HG03280 (cell line): Measurements from ENCODE around the gene ASF1A.
A peak's percentile ranks its signal among the peaks of the same experiment; 100 is the strongest.

Experiments used
- ATAC-seq: cut with Tn5 transposase; IDR thresholded peaks from one replicate; pipeline ENCODE4 v1.9.1; 2021; ENCODE audit warnings: mild to moderate bottlenecking, moderate library complexity; ENCODE audit not compliant: unreplicated experiment

ASF1A gene

GRCh38 chr6:118912646-118913045, 18.7 kb downstream of the ASF1A start:
- no peak for ATAC-seq

GRCh38 chr6:118913161-118913560, 19.2 kb downstream of the ASF1A start:
- ATAC-seq: no peak

- no peak for ATAC-seq
Measured at GRCh38 chr6:118914598-118914997, 20.6 kb downstream of the ASF1A start.

GRCh38 chr6:118917546-118918328, 23.8 kb downstream of the ASF1A start:
- ATAC-seq: no peak

GRCh38 chr6:118918329-118918725, 24.4 kb downstream of the ASF1A start:
- no peak for ATAC-seq

- ATAC-seq: no peak
Measured at GRCh38 chr6:118921084-118921483, 27.1 kb downstream of the ASF1A start.

- ATAC-seq: no peak
Measured at GRCh38 chr6:118923035-118923434, 29.1 kb downstream of the ASF1A start.

- ATAC-seq: no peak
Measured at GRCh38 chr6:118930680-118931079, 36.7 kb downstream of the ASF1A start.

- no peak for ATAC-seq
Measured at GRCh38 chr6:118931436-118931835, 37.5 kb downstream of the ASF1A start.

GRCh38 chr6:118932421-118932820, 38.5 kb downstream of the ASF1A start:
- ATAC-seq: no peak

GRCh38 chr6:118933855-118934460, 40.0 kb downstream of the ASF1A start:
- peak; percentile 0 for ATAC-seq

- peak; percentile 95 for ATAC-seq
Measured at GRCh38 chr6:118934461-118935330, 40.7 kb downstream of the ASF1A start, which contains the start of gene MCM9. Gene MCM9 (minus strand): TSS chr6:118935159. CDS start chr6:118931723, 3,436 bp downstream.

GRCh38 chr6:118935331-118935668, 41.3 kb downstream of the ASF1A start:
- no peak for ATAC-seq

- no peak for ATAC-seq
Measured at GRCh38 chr6:118935978-118936703, 42.2 kb downstream of the ASF1A start.

GRCh38 chr6:118939683-118940082, 45.7 kb downstream of the ASF1A start:
- ATAC-seq: no peak

- ATAC-seq: no peak
Measured at GRCh38 chr6:118940770-118941169, 46.8 kb downstream of the ASF1A start.

- no peak for ATAC-seq
Measured at GRCh38 chr6:118945217-118945616, 51.3 kb downstream of the ASF1A start.

GRCh38 chr6:118952683-118953082, 58.7 kb downstream of the ASF1A start:
- no peak for ATAC-seq

- ATAC-seq: no peak
Measured at GRCh38 chr6:118953391-118953790, 59.4 kb downstream of the ASF1A start.
